SK-MEL-5 (cell line): ENCODE results near the gene KIAA0040. TPM values are rescaled to one million over a fixed set of nuclear protein-coding genes. Genes with fewer than 3 reads are reported as not detected.

ENCODE experiments used
- DNase-seq: peaks from one replicate; pipeline ENCODE4 v3.0.0-alpha.2; 2016; ENCODE audit warnings: low read depth, low spot score
- in situ Hi-C: cut with HindIII; loops from 2 replicates; pipeline ENCODE4 v1.10.0; 2016; ENCODE audit warnings: low sequenced_read_pairs, high pct_unique_total_duplicates, low pct_unique_long_range_greater_than_20kb
- total RNA-seq: library from RNA; depleted of rRNA; stranded (reverse); fragments of >200 nt; shearing (Covaris generic); gene quantifications from 2 replicates; pipeline ENCODE4 v1.2.3, GENCODE V29; 2014

The KIAA0040 gene
- total RNA-seq, 1 experiment from 2014 or later, result 1.1 TPM

GRCh38 chr1:175179837-175180590 is 12.6 kb downstream of the KIAA0040 start:
- no peak for DNase-seq
- in situ Hi-C loops, result no loop called here

- no peak for DNase-seq
- in situ Hi-C loops, result no loop called here
Observed at GRCh38 chr1:175178456-175178855, 14.1 kb downstream of the KIAA0040 start.

- in situ Hi-C loops, result no loop called here
Observed at GRCh38 chr1:175178056-175178455, 14.5 kb downstream of the KIAA0040 start.

GRCh38 chr1:175176246-175176645 is 16.3 kb downstream of the KIAA0040 start:
- in situ Hi-C loops, result no loop called here
- DNase-seq, result no peak

More at GRCh38 chr1:175178056-175178455, 14.5 kb downstream of the KIAA0040 start:
- no peak for DNase-seq

- DNase-seq, result no peak
- in situ Hi-C loops, result no loop called here
Observed at GRCh38 chr1:175174309-175175102, 18.1 kb downstream of the KIAA0040 start.

- in situ Hi-C loops, result no loop called here
- DNase-seq, result no peak
Observed at GRCh38 chr1:175173531-175173930, 19.0 kb downstream of the KIAA0040 start.

- no peak for DNase-seq
- in situ Hi-C loops, result no loop called here
Observed at GRCh38 chr1:175172503-175172902, 20.1 kb downstream of the KIAA0040 start.

GRCh38 chr1:175171036-175171913 is 21.3 kb downstream of the KIAA0040 start:
- in situ Hi-C loops, result no loop called here
- no peak for DNase-seq

GRCh38 chr1:175169286-175170018 is 23.1 kb downstream of the KIAA0040 start:
- in situ Hi-C loops, result no loop called here
- no peak for DNase-seq

- DNase-seq, result no peak
- in situ Hi-C loops, result no loop called here
Observed at GRCh38 chr1:175168782-175169181, 23.8 kb downstream of the KIAA0040 start.

- DNase-seq, result no peak
- in situ Hi-C loops, result no loop called here
Observed at GRCh38 chr1:175167861-175168260, 24.7 kb downstream of the KIAA0040 start.

GRCh38 chr1:175166746-175167145 is 25.8 kb downstream of the KIAA0040 start:
- no peak for DNase-seq
- in situ Hi-C loops, result no loop called here

- in situ Hi-C loops, result no loop called here
Observed at GRCh38 chr1:175164751-175165150, 27.8 kb downstream of the KIAA0040 start.

GRCh38 chr1:175163702-175164101 is 28.9 kb downstream of the KIAA0040 start:
- DNase-seq, result no peak
- in situ Hi-C loops, result no loop called here

More at GRCh38 chr1:175164751-175165150, 27.8 kb downstream of the KIAA0040 start:
- no peak for DNase-seq

- in situ Hi-C loops, result no loop called here
- no peak for DNase-seq
Observed at GRCh38 chr1:175162955-175163354, 29.6 kb downstream of the KIAA0040 start.

GRCh38 chr1:175158170-175158591 is 34.4 kb downstream of the KIAA0040 start:
- in situ Hi-C loops, result no loop called here
- DNase-seq, result no peak

GRCh38 chr1:175157200-175157599 is 35.4 kb downstream of the KIAA0040 start:
- in situ Hi-C loops, result no loop called here
- no peak for DNase-seq
